Mucosa of stomach (tissue), 1 donor: Measurements from ENCODE around the gene RBM47.
"Not testable (repeated sequence)": the region's sequence is repeated elsewhere in the genome, so short reads cannot be mapped to it uniquely, and the experiment has no call there.

ENCODE experiments used
- H3K27me3 ChIP-seq: one replicate; pipeline ENCODE4 v1.7.0; 2013; ENCODE audit warnings: mild to moderate bottlenecking, low read length; ENCODE audit not compliant: control insufficient read depth, insufficient read depth
- H3K36me3 ChIP-seq: one replicate; pipeline ENCODE4 v1.7.0; 2013; ENCODE audit warnings: low read length; ENCODE audit not compliant: control insufficient read depth, insufficient read depth
- H3K4me1 ChIP-seq: one replicate; pipeline ENCODE4 v1.7.0; 2013; ENCODE audit warnings: mild to moderate bottlenecking, low read length; ENCODE audit not compliant: control insufficient read depth, insufficient read depth
- H3K4me3 ChIP-seq: one replicate; pipeline ENCODE4 v1.7.0; 2013; ENCODE audit warnings: low read length
- H3K9ac ChIP-seq: one replicate; pipeline ENCODE4 v1.7.0; 2013; ENCODE audit warnings: mild to moderate bottlenecking, low read length, moderate library complexity
- H3K9me3 ChIP-seq: one replicate; pipeline ENCODE4 v1.7.0; 2013; ENCODE audit warnings: mild to moderate bottlenecking, low read length, moderate library complexity; ENCODE audit not compliant: control insufficient read depth
- donor health status: Pancreatic carcinoma.

RBM47 gene

GRCh38 chr4:40439519-40439918 is 190.1 kb downstream of the RBM47 start:
- H3K9ac ChIP-seq = no peak overlapping the region
- no peaks in the 10 kb centered on the region for H3K9me3 ChIP-seq
- H3K4me1 ChIP-seq = peaks cover 18% of the 10 kb centered on the region
- peaks cover 5% of the 10 kb centered on the region for H3K36me3 ChIP-seq
- no peak overlapping the region for H3K4me3 ChIP-seq
- no peaks in the 10 kb centered on the region for H3K27me3 ChIP-seq

DNA sequence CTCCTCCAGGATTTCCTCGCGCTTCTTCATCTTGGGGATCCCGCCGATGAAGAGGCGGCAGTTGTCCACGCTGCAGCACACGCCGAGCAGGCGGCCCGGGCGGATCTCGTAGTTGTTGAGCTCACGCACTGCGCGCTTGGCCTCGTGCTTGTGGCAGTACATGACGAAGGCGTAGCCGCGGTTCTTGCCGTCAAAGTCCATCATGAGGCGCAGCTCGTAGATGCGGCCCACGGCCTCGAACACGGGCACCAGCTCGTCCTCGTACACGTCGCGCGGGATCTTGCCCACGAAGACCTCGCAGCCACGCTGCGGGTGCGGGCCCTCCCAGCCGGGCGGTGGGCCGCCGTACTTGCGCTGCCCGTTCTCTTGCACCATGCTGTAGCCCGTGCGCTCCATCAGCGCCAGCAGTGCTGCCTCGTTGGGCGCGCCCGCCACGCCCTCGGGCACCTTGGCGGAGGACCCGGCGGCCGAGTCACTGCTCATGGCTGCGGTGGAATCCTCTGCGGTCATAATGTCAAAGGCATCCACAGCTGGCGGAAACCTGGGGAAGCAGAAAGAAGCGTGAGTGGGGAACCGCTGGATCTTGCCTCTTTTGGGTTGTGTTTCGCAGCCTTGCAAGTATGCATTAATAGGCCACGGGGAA is 191.2 kb downstream of the RBM47 start:
- Histone ChIP-seq H3K4me1 (peaks cover 17% of the 10 kb centered on the region), H3K27me3 (no peaks in the 10 kb centered on the region), H3K4me3 (no peak overlapping the region), H3K9ac (no peak overlapping the region), H3K36me3 (peaks cover 13% of the 10 kb centered on the region), H3K9me3 (no peaks in the 10 kb centered on the region)

- Histone ChIP-seq H3K4me3 (no peak overlapping the region), H3K27me3 (no peaks in the 10 kb centered on the region), H3K9me3 (no peaks in the 10 kb centered on the region), H3K9ac (no peak overlapping the region), H3K4me1 (peaks cover 17% of the 10 kb centered on the region), H3K36me3 (peaks cover 18% of the 10 kb centered on the region)
These were observed 191.8 kb downstream of the RBM47 start for GRCh38 chr4:40437741-40438383.

GRCh38 chr4:40435306-40435705 is 194.4 kb downstream of the RBM47 start:
- not testable (repeated sequence) for H3K27me3 ChIP-seq

DNA sequence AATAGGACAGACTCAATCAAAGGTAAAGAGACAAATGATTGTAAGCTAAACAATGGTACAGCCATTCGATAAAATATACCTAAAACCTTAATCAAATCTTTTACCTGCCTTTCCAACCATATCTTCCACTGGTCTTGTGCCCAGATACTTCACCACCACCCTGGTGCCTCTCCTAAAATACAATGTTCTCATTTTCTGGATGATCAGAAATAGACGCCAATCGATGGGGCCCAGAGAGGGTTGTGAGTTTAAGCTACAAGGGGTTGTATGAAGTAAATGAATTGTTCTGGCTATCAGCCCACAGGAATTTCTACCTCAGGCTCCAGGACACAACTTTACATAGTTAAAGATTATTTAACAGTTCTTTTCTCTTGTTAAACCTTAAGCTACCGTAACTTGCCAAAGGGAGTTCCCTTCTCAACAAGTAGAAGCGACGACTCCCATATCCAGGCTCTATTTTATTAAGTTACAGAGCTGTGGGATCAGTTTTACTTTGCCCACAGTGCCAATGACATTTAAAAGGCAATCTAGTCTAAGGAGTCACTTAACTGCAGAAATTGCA is 195.5 kb downstream of the RBM47 start:
- peaks cover 6% of the 10 kb centered on the region for H3K4me1 ChIP-seq
- H3K4me3 ChIP-seq = no peak overlapping the region
- H3K27me3 ChIP-seq = no peaks in the 10 kb centered on the region
- H3K36me3 ChIP-seq = peaks cover 18% of the 10 kb centered on the region
- no peaks in the 10 kb centered on the region for H3K9me3 ChIP-seq
- H3K9ac ChIP-seq = no peak overlapping the region

More at GRCh38 chr4:40435306-40435705, 194.4 kb downstream of the RBM47 start:
- H3K4me3 ChIP-seq, H3K9me3 ChIP-seq, H3K9ac ChIP-seq, H3K4me1 ChIP-seq: not testable (repeated sequence)
- peaks cover 18% of the 10 kb centered on the region for H3K36me3 ChIP-seq

- H3K4me1 ChIP-seq = peaks cover 6% of the 10 kb centered on the region
- no peaks in the 10 kb centered on the region for H3K27me3 ChIP-seq
- peaks cover 13% of the 10 kb centered on the region for H3K36me3 ChIP-seq
- no peak overlapping the region for H3K4me3 ChIP-seq
- H3K9ac ChIP-seq = no peak overlapping the region
- H3K9me3 ChIP-seq = no peaks in the 10 kb centered on the region
These were observed 197.2 kb downstream of the RBM47 start for GRCh38 chr4:40432504-40432903.

- H3K36me3 ChIP-seq, H3K9ac ChIP-seq, H3K27me3 ChIP-seq, H3K4me1 ChIP-seq, H3K4me3 ChIP-seq, H3K9me3 ChIP-seq: not testable (repeated sequence)
These were observed 201.8 kb downstream of the RBM47 start for GRCh38 chr4:40427871-40428270.

DNA sequence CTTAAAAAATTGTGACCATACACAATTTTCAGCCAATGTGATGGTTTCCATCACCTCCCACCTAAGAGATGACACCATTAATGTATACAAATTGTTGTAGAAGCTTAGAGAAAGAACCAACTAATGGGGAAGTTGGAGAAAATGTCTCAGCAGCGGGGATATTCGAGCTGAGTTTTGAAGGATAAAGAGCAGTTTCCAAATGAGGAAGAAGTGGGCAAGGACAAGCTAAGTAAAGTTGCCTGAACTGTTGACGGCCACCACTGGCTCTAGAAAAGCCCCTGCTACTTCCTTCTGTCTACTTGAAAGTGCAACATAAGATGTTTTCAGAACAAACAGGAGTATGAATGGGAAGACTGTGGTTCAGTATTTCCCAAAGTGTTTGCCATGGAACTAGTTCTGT is 202.5 kb downstream of the RBM47 start:
- H3K9me3 ChIP-seq = no peaks in the 10 kb centered on the region
- no peak overlapping the region for H3K4me3 ChIP-seq
- H3K4me1 ChIP-seq = peaks cover 14% of the 10 kb centered on the region
- no peaks in the 10 kb centered on the region for H3K27me3 ChIP-seq
- no peak overlapping the region for H3K9ac ChIP-seq
- peaks cover 7% of the 10 kb centered on the region for H3K36me3 ChIP-seq

GRCh38 chr4:40425799-40426574 is 203.7 kb downstream of the RBM47 start:
- Histone ChIP-seq H3K4me3 (no peak overlapping the region), H3K27me3 (no peaks in the 10 kb centered on the region), H3K9me3 (no peaks in the 10 kb centered on the region), H3K36me3 (peaks cover 7% of the 10 kb centered on the region), H3K9ac (no peak overlapping the region), H3K4me1 (peaks cover 20% of the 10 kb centered on the region)

GRCh38 chr4:40423735-40424134 is 205.9 kb downstream of the RBM47 start:
- Histone ChIP-seq H3K27me3 (no peaks in the 10 kb centered on the region), H3K9me3 (no peaks in the 10 kb centered on the region), H3K4me3 (no peak overlapping the region), H3K9ac (no peak overlapping the region), H3K4me1 (peaks cover 31% of the 10 kb centered on the region), H3K36me3 (peaks cover 7% of the 10 kb centered on the region)

- Histone ChIP-seq H3K4me3 (no peak overlapping the region), H3K9ac (no peak overlapping the region), H3K27me3 (no peaks in the 10 kb centered on the region), H3K4me1 (peaks cover 40% of the 10 kb centered on the region), H3K36me3 (peaks cover 7% of the 10 kb centered on the region), H3K9me3 (no peaks in the 10 kb centered on the region)
These were observed 207.6 kb downstream of the RBM47 start for GRCh38 chr4:40421839-40422708.
